Limb (tissue), 2 donors: ENCODE data around the gene BHLHE41.
A peak's percentile ranks its signal among the peaks of the same experiment; 100 is the strongest.

ENCODE experiments used
- DNase-seq, 2 donors: peaks; one replicate each; pipeline ENCODE4 v3.0.0-alpha.2; 2016; ENCODE audit errors: extremely low spot score in 2 of 2

BHLHE41 gene

GRCh38 chr12:26124446-26125399, at the start of gene BHLHE41:
Gene BHLHE41, minus strand, starts transcription at chr12:26125037. Its CDS starts 258 bp downstream, at chr12:26124779.
- DNase-seq = peak in 1 of 2 donors; percentile 82

DNA sequence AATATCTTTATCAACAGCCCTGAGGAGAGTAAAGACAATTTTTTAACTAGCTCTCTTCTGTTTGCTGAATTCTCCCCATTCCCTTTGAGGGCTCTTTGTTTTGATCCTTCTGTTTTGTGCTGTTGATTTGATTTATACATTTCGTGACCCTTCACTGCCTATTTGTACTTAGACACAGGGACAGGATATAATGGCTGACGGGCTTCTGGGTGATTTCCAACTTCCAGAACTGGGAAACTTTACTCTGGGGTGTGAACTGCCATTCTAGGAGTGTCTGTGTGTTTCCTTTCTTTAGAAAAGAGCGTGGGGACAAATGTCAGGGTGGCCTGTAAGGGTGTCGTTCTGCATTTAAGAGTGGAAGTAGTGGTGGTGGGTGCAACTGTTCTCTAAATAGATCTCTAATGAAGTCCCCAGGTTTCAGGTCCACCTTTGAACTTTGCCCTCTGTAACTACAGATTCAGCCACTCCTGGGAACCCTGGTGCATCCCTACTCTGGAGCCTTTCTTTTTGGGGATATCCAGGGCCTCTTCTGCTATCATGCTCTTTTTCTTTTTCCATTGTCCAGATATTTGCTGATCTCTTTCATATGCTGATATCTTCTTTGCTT, 48.2 kb upstream of the BHLHE41 start:
- DNase-seq = no peak

GRCh38 chr12:26172539-26172938, 47.7 kb upstream of the BHLHE41 start:
- no peak for DNase-seq

DNA sequence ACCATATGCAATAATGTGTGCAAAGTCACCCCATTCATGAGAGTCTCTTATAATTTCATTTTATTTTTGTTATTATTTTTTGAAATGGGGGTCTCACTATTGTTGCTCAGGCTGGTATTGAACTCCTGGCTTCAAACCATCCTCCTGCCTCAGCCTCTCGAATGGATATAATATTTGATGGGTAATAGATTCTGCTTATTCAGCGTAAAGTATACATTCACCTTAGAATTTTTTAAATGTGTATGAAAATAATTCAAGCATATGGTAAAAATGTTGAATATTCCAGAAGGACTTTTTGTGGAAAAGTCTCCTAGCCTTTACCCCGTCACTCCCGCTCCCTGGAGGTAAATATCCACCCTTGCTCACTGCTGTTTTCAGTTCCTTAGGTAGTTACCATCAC, 47.2 kb upstream of the BHLHE41 start:
- no peak for DNase-seq

GRCh38 chr12:26164118-26164517, 39.3 kb upstream of the BHLHE41 start:
- DNase-seq = no peak

GRCh38 chr12:26162905-26163304, 38.1 kb upstream of the BHLHE41 start:
- no peak for DNase-seq

GRCh38 chr12:26162174-26162573, 37.3 kb upstream of the BHLHE41 start:
- no peak for DNase-seq

DNA sequence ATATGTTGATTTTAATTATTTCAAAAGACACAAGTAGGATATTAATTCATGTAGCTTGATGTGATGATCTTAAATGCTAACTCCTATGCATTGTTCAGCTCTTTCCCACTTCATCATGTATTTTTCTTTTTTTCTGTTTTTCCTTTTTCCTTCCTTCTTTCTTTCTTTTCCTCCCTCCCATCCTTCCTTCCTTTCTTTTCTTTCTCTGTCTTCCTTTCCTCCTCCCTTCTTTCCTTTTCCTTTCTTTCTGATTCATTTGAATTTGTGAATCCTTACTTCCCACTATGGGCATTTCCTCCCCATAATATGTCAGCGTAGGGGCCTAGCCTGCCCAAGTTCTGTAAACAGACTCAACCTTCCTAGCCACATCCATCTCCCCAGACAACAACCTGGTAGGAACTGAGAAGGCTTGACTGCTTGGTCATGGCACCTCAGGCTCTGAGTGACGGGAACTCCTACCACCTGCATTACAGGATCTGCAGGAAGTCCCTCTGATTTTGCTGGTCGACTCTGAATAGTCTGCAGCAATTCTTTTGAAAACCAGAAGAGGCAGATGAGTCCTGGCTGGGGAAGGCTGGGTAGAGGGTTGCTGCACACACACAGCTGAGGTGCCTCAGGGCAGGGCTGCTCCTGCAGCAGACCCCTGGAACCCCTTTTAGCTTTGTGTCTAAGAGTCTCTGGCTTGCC, 33.4 kb upstream of the BHLHE41 start:
- DNase-seq = no peak

DNA sequence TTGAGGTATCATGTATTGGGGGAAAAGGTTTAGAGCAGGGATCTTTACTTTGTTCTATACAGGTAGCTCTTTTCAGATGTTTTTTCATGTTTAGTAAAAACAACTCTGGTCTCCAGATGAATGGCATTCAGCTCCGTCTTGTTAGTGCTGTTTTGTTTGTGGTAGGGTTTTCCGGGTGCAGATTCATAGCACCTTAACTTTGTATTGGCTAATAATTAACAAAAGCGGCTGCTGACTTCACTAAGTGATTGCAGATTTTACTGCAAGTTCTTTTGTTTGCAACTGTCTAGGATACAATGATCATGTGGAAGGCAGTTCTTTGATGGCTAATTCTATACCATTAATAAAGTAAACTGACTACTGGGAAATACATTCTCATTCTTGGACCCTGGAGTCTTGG, 32.2 kb upstream of the BHLHE41 start:
- DNase-seq = no peak

DNA sequence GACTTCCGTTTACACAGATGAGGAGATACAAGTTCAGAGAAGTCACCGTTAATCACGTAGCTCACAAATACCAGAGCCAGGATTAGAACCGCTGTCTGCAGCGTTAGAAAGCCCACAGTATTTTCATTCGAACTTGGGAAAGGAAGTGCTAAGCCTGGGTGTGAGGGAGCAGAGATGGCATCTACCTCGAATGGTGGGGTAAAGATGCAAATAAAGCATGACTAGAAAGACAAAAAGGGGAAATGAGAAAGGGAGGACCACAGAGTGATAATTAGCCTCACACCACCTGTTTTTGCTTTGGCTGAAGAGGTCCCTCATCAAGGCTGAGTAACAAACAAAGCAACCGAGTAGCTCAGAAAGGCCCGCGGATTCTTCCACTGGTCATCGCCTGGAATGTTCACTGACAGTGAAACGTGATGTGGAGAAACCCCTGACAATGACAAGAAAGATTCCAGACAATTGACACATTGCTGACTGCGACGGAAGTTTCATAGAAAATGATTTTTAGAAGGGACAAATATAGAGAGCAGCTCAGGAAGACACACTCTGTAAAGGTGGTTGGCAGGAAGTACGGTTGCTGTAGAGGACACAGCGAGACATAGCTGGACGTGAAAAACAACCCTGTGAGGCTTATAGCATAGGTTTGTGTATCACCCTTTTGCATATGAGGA, 31.5 kb upstream of the BHLHE41 start:
- DNase-seq = no peak

GRCh38 chr12:26153421-26154154, 28.8 kb upstream of the BHLHE41 start:
- DNase-seq = no peak

GRCh38 chr12:26152507-26153102, 27.8 kb upstream of the BHLHE41 start:
- no peak for DNase-seq

- DNase-seq = peak in 1 of 2 donors; percentile 15
Measured at GRCh38 chr12:26150736-26151450, 26.1 kb upstream of the BHLHE41 start.

GRCh38 chr12:26149968-26150500, 25.2 kb upstream of the BHLHE41 start:
- DNase-seq = no peak

DNA sequence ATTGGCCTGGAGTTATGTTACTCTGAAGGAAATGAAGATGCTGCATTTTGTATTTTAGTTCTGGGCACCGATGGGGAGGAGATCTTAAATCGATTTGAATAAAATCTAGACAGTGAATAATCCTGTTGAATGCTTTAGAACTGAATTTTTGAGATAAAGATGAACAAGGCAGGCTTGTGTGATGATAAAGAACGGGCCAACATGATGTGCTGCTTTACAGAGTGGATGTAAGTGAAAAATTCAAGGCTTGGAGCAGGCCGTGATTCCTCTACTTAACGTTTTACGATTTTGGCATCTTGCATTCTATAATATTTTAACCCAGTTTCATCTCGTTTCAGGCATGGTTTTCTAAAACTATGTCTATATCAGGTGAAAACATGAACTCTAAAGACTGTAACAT, 23.5 kb upstream of the BHLHE41 start:
- no peak for DNase-seq

DNA sequence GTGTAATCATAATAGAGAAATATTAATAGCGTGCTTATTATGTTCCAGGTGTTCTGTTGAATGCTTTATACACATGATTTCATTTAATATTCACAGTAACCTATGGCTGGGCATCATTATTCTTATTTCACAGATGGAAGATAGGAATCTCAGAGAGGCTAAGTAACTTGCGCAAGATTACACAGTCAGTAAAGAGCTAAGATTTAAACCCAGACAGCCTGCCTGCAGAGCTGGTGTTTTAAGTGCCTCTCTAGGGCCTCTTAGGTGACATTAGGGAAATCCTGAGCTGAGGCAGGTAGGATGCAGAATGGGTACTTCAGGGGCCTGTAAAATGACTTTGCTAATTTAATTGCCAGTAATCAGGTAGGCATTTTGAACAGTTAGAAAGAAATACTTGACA, 18.5 kb upstream of the BHLHE41 start:
- no peak for DNase-seq

- DNase-seq = no peak
Measured at GRCh38 chr12:26138860-26139259, 14.0 kb upstream of the BHLHE41 start.

DNA sequence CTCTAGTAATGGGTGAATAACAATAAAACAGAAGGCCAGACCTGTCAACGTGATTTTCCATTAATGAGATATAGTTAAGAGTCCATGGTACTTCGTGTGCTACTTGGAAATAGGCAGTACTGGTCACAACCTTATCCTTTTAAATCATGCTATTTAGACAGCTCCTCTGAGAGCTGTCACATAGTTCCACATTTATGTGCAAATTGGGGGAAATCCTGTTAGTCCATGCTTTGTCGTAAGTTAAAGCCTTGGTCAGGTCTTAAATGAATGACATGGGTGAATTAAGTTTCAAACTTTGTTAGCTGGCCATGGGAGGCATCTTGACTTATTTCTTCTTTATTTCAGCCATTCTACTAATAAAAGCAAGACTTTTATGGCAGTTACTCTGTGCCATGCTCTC, 11.9 kb upstream of the BHLHE41 start:
- DNase-seq = no peak

DNA sequence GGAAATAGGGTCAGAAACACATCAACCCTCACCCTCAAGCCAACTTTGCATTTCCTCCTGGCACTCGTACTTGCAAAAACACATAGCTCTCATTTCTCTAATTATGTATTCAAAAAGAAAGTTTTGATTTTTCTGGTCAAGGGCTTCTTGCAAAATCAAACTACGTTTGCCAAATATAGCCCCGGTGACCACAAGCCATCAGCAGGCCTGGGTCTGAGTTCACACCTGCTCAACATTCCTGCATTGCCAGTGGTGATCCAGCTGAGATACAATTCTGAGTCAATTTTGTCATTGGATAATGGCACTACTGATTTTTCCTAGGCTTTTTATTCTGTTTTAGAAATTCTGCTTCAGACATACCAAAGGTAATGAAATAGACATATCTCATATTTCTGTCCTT, 10.7 kb upstream of the BHLHE41 start:
- no peak for DNase-seq

- DNase-seq = peak in 1 of 2 donors; percentile 73
Measured at GRCh38 chr12:26135010-26135420, 10.2 kb upstream of the BHLHE41 start.
